K562 (cell line): ENCODE measurements around the gene TSGA10. TPM values are rescaled to one million over a fixed set of nuclear protein-coding genes. Genes with fewer than 3 reads are reported as not detected.

Experiments
- DIDO1 ChIP-seq: fragments of 450-650 bp; IDR thresholded peaks from 2 replicates; pipeline ENCODE4 v1.6.1; 2016; ENCODE audit warnings: low read depth, missing biosample characterization, missing genetic modification characterization
- FOXK1 ChIP-seq: sonication (generic); formaldehyde crosslinking; IDR thresholded peaks from 2 replicates; pipeline ENCODE4 v1.8.0; 2022; ENCODE audit warnings: missing genetic modification reagents, mild to moderate bottlenecking, borderline replicate concordance
- FOXP1 ChIP-seq: sonication (generic); formaldehyde crosslinking; IDR thresholded peaks from 2 replicates; pipeline ENCODE4 v1.8.0; 2022; ENCODE audit warnings: mild to moderate bottlenecking, missing genetic modification reagents
- GTF2B ChIP-seq: IDR thresholded peaks from 2 replicates; pipeline ENCODE4 v1.6.1; 2011; ENCODE audit not compliant: insufficient read length; ENCODE audit errors: extremely low read depth
- HDAC2 ChIP-seq: fragments of 450-650 bp; IDR thresholded peaks from 2 replicates; pipeline ENCODE4 v1.6.1; 2016; ENCODE audit warnings: mild to moderate bottlenecking
- MBD1 ChIP-seq: fragments of 250-450 bp; sonication (Bioruptor Pico); IDR thresholded peaks from 2 replicates; pipeline ENCODE4 v1.8.0; 2022; ENCODE audit warnings: inconsistent platforms
- POLR2B ChIP-seq: fragments of 450-650 bp; IDR thresholded peaks from 2 replicates; pipeline ENCODE4 v1.6.1; 2018; ENCODE audit warnings: low read depth; ENCODE audit not compliant: partially characterized antibody
- PYGO2 ChIP-seq: fragments of 450-650 bp; IDR thresholded peaks from 2 replicates; pipeline ENCODE4 v1.6.1; 2016; ENCODE audit warnings: mild to moderate bottlenecking, missing genetic modification characterization, moderate library complexity, missing compliant biosample characterization
- RB1 ChIP-seq: fragments of 450-650 bp; IDR thresholded peaks from 2 replicates; pipeline ENCODE4 v1.6.1; 2017; ENCODE audit warnings: low read depth, mild to moderate bottlenecking
- RERE ChIP-seq: sonication (generic); formaldehyde crosslinking; IDR thresholded peaks from 2 replicates; pipeline ENCODE4 v1.8.0; 2023; ENCODE audit warnings: missing genetic modification reagents, mild to moderate bottlenecking, borderline replicate concordance
- SAFB2 ChIP-seq: fragments of 200-400 bp; formaldehyde crosslinking; IDR thresholded peaks from 2 replicates; pipeline ENCODE4 v1.6.1; 2018; ENCODE audit warnings: borderline replicate concordance, low read length, low read depth, moderate library complexity; ENCODE audit not compliant: severe bottlenecking
- THRB ChIP-seq: fragments of 450-650 bp; formaldehyde crosslinking; conservative IDR thresholded peaks from 2 replicates; pipeline ENCODE4 v1.4.0; 2022; ENCODE audit warnings: mild to moderate bottlenecking, missing genetic modification characterization
- ZNF184 ChIP-seq: sonication (generic); formaldehyde crosslinking; IDR thresholded peaks from 2 replicates; pipeline ENCODE4 v1.5.0; 2020; ENCODE audit warnings: missing genetic modification reagents
- ZNF3 ChIP-seq: fragments of 250-450 bp; sonication (Bioruptor Pico); IDR thresholded peaks from 2 replicates; pipeline ENCODE4 v1.5.0; 2021; ENCODE audit warnings: mild to moderate bottlenecking, moderate library complexity
- ZNF395 ChIP-seq: fragments of 200-800 bp; sonication (Bioruptor generic); IDR thresholded peaks from 2 replicates; pipeline ENCODE4 v1.6.1; 2017; ENCODE audit warnings: missing genetic modification characterization, missing compliant biosample characterization
- ZNF695 ChIP-seq: fragments of 450-650 bp; formaldehyde crosslinking; IDR thresholded peaks from 2 replicates; pipeline ENCODE4 v1.4.0; 2020; ENCODE audit warnings: mild to moderate bottlenecking, moderate library complexity
- polyA plus RNA-seq, 8 experiments: library from polyadenylated mRNA; depleted of rRNA in 4 of 8; stranded (reverse) in 5 of 8; unstranded in 3 of 8; fragments of >200 nt; fragmentation: Nextera tagmentation in 2 of 8; fragmentation: Illumina TruSeq in 1 of 8; extraction: Ambion mirVana in 2 of 8; extraction: Trizol in 1 of 8; gene quantifications; 2 replicates each; pipeline versions ENCODE4 v1.2.1 to v1.2.3, GENCODE V29; 2011 to 2014; ENCODE audit warnings: inconsistent platforms in 1 of 8, missing spikeins in 1 of 8
- total RNA-seq, 7 experiments: library from RNA; depleted of rRNA in 6 of 7; stranded (reverse); fragments of >200 nt in 6 of 7; fragmentation: Illumina TruSeq in 2 of 7; extraction: Trizol in 2 of 7; gene quantifications; 2 replicates each; pipeline versions ENCODE4 v1.2.1 to v1.2.3, GENCODE V29; 2011 to 2021; ENCODE audit warnings: low replicate concordance in 1 of 7

TSGA10 gene
- total and polyA plus RNA-seq, 9 of the 15 experiments (the other 6 are each of a cell fraction or from before 2014, with no cell fraction given): 2.1 to 11.3 (median 3.2) TPM

GRCh38 chr2:99154643-99155536 lies at the start of gene TSGA10, which contains the start of gene LIPT1 (continued):
- TF ChIP-seq HDAC2 (peak; percentile 62; the same call in 1 of the 2 replicates), ZNF695 (CRISPR knock-in tag) (no peak), FOXP1 (CRISPR knock-in tag) (peak; percentile 63; the same call in 1 of the 2 replicates), ZNF184 (CRISPR knock-in tag) (no peak), FOXK1 (CRISPR knock-in tag) (0 out of 2 replicates have a peak, but pooled peaks have one; percentile 56), ZNF3 (CRISPR knock-in tag) (no peak), RB1 (0 out of 2 replicates have a peak, but pooled peaks have one; percentile 73), THRB (CRISPR knock-in tag) (no peak), DIDO1 (tag) (no peak), GTF2B (no peak), SAFB2 (no peak), ZNF395 (no peak), MBD1 (CRISPR knock-in tag) (no peak), RERE (CRISPR knock-in tag) (no peak), PYGO2 (tag) (no peak), POLR2B (peak; percentile 86)
